GM19324 (cell line): ENCODE data around the gene KCNK1.

ENCODE experiments used
- ATAC-seq: cut with Tn5 transposase; IDR thresholded peaks from one replicate; pipeline ENCODE4 v1.9.1; 2021; ENCODE audit warnings: mild to moderate bottlenecking, moderate library complexity; ENCODE audit not compliant: unreplicated experiment, low FRiP score

KCNK1 gene

DNA sequence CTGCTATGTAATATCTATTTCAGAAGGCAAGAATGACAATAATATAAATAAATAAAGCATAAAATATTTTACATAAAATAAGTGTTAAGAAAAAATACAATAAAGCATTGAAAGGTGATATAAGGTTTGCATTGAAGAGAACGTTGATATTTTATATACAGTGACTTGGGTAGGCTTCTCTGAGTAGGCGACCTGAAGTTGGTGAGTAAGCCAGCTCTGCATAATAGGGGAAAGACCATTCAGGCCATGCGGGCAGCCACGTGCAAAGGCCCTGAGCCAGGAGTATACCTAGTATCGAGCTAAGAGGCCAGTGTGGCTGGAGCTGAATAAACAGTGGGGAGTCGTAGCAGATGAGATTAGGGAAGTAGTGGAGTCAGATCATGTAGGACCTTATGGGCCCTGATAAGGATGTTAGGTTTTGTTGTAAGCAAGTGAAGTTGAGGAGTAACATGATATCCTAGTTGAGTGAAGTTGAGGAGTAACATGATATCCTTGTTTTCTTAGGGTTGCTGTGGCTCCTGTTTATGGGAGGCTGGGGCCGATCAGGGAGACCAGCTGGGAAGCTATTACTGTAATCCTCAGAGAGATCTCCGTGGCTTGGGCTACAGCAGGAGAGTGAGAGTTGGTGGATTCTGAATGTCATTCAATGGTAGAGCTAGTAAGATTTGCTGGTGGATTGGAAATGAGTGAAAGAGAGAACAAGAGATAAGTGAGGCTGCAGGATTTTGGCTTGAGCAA, 22.0 kb downstream of the KCNK1 start:
- ATAC-seq, result no peak

DNA sequence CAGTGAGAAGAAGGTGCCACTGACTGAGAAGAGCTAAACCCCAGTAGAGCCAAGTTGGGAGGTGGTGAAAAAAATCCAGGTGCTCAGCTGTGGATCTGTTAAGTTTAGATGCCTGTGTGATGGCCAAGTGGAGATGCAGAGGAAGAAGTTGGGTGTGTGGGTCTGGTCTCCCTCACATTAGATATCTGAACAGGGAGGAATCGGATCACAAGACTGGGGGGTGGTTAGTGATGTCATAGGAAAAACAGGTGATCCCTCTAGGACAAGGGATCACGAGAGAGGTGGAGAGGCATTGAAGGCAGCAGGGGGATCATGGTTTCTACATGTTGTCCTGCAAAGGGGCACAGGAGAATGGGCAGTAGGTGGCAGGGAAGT, 22.6 kb downstream of the KCNK1 start:
- ATAC-seq, result no peak

DNA sequence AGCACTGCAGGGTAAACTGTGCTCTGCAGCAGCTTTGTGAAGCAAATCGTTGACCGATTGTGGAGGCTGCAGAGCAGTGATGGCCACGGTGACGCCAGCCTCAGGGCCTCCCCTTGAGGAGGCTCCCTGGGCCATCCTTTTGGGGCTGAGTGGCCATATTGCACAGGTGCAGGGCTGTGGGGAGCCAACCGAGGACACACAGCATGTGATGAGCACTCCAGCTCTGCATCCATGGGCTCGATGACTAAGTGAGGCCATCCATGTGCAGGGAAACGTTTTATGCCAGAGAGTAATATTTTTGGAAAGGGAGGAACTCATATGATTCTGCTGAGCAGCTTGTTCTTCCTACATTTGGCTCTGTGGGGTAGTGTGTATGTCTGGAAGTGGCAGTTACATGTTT, 24.6 kb downstream of the KCNK1 start:
- no peak for ATAC-seq

DNA sequence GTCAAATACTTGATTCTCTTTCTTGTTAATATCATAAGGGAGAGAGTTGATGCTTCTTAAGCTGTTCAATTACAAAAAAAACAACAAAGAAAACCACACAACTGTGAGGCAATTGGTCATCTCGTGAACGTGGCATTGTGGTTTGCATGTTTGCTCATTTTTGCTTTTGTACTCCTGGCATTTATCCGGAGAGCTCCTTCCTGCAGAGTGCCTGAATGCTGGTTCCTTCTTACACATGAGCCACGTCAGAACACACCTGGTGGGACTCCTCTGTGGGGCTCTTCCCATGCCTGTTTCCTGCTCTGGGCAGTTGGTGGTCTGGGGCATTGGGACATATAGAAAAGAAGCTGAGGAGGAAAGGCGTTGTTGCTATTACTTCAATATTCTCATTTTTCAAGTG, 25.7 kb downstream of the KCNK1 start:
- no peak for ATAC-seq

DNA sequence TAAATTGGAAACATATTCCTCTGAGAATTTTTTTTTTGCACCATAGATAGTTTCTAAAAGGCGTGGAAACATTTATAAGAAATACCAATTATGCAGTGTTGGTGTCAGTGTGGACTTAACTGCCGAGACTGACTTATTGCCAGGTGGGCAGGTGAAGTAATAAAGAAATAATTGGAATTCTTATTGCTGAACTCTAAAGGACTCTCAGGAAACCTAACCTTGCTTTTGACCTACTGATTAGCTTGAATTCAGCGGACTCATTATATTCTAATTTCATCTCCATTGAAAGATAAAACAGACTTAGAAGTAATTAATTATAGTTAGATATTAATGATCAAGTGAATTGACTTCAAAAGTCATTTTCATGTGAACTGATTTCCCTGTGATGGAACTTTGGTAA, 26.3 kb downstream of the KCNK1 start:
- no peak for ATAC-seq

DNA sequence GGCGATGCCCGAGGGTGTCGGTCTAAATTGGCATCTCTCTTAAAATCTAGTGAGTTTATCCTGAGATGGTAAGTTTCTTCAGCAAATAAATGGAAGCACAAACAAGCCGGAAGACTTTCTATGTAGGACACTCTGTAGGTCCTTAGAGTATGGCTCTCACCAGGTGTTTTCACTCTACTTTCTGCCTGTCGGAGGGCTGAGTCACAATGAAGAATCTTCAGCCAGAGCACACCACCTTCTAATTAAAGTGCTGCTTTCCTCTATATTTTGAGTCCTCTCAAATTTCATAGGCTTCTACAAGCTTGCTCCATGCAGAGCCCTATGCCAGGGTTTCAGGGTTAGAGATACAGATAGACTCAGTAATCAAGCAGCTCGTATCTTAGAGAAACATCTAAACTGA, 27.1 kb downstream of the KCNK1 start:
- no peak for ATAC-seq

DNA sequence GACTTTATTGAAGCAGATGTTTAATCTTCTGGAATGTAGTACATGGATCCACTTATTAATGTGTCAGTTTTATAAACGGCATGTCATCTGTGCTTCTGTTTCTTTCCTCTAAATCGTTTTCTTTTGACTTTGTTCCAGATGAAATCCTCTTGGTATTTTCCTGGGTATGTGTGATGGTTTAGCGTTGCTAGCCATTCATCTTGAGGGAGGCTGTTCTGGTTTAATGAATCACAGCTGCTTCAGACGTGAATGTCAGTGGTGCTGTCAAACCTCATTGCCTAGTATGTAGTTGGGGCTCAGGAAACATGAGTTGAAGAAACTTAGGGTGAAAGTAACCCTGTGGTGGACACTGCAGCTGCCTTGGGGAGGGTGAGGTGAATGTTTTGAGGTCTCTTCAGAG, 33.2 kb downstream of the KCNK1 start:
- ATAC-seq, result no peak

DNA sequence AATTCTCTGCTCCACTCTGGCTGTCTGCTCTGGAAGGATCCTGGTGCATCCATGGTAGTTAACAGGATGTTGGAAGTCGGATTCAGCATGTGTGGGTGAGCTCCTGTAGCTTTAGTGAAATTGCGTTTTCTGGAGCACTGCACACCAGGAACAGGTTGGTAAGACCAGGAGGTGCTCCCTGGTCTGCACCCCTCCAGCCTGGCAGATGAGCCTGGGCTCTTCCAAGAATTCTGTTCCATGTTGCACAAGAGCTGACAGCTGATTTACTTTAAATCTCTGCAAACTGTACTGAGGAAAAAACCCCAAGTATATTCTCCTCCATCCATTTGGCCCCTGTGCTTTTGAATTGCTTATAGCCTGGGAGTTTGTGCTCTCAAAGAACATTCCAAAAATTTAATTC, 33.7 kb downstream of the KCNK1 start:
- no peak for ATAC-seq

DNA sequence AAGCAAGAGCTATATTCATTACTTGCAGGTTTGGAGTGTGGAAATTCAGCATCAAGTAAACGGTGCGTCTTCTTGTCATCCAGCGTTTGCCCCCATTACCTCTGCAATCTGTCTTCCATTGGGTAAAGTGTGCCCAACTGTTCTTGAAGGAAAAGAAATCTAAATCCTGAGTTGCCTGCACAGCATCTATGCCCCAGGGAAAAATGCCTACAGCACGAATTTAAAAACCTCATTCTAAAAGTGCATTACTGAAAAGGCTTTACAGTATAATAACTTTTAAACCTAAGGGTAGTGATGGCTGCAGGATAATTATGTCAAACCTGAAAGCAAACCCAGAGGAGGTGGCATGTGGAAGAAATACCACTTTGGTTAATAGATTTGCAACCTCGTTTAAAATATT, 37.2 kb downstream of the KCNK1 start:
- ATAC-seq, result no peak

DNA sequence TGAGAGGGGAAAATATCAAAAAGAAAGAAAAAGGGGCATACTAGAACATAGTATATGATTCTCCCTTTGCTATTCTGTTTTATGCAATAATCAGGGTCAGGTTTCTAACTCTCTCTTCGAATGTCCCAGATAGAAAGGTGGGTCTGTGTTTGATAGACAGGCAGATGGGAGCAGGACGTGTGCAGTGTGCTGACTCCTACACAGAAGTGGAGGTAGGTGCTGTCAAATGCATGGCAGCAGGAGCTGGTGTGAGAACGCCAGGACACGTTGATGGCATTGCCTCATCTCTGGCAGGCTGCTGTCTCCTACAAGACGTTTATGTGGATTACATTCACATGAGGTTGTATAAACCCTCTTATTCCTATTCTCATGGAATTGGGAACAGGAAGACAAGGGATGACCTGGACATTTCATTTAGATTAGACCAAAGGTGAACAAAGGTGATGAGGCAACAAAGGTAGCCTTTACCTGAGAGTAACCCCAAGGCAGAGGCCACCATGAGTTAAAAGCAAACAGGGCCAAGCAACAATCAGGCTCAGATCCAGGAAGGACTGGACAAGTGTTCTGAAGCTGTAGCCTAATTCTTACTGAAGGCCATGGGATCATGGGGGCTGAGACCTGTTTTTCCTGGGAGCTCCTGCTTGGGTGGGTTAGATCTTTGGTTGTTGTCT, 37.8 kb downstream of the KCNK1 start:
- ATAC-seq, result no peak

DNA sequence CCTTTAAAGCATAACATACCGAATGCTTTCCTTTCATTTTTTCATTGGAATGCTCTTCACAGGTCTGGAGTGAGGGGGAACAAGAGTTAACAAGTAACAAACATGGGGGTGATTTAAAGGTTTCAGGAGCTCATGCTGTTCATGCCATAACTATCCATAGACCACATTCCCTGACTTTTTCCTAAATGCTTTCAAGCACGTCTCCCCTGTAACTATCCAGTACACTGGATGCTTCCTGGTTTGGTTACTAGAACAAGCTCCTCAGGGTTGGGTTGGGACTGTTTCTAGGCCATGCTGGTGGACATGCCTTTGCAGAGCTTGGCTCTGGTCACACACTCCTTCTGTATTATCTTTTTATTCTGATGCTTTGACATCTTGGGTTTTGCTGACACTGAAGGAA, 38.6 kb downstream of the KCNK1 start:
- no peak for ATAC-seq

DNA sequence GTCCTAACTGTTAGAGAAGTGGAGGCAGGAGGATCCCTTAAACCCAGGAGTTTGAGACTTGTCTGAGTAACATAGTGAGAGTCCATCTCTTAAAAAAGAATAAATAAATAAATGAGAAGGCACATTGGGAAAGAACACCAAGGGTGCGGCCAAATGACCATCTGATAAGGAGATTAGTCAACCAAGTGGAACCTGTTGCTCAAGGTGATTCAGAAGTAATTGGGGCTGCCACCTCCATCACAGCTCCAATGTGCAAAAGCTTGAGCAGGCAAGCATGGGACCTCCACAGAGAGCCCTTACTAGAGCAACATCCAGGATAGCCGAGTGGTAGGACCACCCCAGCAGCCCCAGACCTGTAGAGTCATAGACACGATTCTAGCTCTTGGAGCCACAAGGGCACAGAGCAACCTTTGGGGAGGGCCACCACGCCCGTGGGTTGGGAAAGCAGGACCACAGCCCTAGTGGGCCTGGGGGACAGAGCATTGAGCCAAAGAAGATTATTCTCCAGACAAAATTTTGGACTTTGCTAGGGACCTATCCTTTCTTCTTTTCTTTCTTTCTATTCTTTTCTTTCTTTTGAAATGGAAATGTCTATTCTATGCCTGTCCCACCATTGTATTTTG, 40.9 kb downstream of the KCNK1 start:
- ATAC-seq, result no peak

DNA sequence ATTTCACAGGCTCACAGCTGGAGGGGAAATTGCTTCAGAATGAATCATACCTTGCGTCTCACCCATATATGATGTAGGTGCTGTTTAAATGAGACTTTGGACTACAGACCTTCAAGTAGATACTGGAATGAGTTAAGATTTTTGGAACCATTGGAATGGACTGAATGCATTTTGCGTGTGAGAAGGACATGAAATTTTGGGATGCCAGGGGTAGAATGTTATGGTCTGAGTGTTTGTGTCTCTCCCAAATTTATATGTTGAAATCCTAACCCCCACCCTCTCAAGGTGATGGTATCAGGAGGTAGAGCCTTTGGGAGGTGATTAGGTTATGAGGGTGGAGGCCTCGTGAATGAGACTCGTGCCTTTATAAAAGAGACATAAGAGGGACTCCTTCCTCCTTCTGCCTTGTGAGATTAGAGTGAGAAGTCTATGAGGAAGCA, 41.4 kb downstream of the KCNK1 start:
- no peak for ATAC-seq

DNA sequence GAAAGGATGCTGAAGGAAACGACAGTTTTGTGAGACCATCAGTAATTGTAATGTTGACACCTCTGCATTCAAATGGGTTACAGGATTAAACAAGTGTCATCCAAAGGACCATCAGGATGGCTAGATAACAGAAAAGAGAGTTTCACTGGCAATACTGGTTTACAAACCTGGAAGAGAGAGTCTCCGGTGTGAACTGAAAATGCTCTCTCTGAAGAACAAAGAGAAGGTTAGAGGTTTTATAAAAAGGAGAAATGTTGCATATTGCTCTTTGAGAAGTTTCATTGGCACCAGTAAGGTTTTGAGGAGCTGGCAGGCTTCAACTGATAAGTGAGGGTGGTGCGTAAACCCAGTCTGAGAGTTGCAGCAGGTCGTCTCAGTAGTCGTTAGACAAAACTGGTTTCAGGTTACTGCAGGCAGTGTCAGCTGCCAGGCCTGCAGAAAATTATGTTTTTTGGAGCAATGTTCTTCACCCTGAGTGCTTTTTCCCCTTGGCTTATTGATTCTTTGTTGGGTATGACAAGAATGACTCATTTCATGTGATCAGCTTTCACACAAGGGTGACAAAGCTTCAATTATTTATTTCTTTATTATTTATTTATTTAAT, 42.2 kb downstream of the KCNK1 start:
- no peak for ATAC-seq

DNA sequence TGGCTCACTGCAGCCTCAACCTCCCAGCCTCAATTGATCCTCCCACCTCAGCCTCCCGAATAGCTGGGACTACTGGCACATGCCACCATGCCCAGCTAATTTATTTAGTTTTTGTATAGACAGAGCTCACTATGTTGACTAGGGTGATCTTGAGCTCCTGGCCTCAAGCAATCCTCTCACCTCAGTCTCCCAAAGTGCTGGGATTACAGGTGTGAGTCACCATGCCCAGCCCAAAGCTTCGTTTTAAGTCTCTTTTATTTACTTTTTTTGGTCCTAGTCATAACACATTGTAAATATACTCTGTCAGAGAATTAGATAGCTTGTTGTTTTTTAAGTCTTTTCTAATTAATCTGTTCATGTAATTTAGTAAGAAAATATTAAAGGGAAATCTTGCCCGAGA, 42.8 kb downstream of the KCNK1 start:
- no peak for ATAC-seq

DNA sequence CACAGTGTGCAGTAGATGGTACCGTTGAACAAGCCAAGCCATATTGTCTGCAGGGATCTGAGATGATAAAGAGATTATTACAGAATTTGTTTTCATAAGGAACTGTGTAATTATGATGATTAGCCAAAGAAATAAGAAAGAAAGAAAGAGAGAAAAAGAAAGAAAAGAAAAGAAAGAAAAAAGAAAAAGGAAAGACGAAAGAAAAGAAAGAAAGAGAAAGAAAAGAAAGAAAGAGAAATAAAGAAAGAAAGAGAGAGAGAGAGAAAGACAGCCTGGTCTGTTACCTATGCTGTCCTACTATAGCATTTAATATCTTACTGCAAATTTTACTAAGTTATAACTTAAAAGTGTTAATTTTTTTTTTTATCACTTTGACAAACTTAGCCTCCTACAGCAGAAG, 43.6 kb downstream of the KCNK1 start:
- no peak for ATAC-seq

DNA sequence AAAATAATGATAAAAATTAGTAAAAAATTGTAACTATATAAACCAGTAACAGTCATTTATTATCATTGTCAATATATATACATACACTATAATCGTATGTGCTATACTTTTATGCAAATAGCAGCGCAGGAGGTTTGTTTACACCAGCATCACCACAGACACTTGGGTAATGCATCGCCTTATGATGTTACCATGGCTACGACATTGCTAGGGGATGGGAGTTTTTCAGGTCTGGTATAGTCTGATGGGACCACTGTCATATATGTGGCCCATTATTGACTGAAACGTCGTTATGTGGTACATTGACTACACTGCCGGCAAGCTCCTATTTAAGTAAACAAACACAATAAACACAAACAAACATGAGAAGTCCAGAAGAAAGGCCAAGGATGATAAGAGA, 45.6 kb downstream of the KCNK1 start:
- ATAC-seq, result no peak

DNA sequence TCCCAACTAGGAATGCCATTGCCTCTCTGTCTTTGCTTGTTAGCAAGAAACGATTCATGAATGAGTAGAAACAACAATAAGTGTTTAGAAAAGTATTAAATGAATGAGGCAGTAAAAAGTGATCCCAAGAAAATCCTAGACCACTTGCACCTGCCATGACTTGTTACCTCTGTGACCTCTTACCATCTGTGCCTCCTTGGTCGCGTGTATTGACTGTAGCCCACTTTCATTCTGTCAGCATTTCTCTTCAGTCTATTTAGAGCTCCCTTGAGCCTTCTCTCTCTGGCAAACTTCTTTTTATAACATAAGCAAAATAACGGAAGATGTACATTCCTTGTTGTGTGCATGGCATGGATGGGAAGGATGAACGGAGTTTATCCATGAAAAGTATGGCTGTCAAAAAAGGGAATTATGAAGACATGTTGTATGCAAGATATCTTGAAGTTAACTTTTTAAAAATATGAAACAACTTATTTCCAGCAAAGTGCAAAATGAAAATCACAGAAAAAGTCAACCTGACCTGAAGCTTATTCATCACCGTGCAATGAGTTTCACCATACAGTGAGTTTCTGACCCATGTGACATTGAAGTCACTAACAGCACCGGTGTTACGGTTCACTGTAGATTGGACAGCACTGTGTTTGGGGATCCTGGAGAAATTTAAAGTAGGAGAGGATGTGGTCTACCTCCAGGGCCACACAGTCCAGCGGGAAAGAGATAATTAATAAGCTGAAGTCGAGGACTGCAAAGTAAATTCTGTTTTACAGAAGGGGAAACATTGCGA, 47.7 kb downstream of the KCNK1 start:
- ATAC-seq, result no peak

DNA sequence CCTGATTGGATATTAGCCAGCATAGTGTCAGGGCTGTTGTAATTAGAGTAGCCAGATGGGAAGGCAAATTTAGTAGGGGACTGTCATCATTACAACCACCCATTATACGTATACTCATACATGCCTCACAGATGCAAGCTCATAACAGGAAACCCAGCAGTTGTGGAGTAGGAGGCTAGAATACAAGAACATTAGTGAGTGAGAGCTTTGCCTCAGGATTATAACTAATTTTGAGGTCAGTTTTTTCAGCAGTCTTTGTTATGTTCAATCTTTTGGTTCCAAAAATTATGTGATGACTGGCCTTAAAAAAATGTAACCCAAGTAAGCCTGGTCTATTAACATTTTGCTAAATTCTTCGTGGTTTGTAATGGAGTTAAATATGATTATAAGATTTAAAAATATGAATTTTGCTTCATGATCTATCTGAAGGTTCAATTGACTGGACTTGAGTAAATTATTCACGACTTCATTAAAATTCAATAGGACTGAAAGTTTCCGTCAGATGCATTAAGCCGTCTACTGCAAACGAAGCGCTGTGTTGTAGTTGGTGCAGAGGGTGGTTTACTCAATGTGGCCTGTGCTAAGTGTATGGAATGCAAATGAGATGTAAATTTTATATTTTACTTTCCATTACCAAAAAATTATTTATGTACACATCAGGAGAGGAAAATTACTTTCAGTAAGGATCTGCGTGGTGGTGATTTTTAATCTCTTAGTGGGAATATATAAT, 48.8 kb downstream of the KCNK1 start:
- no peak for ATAC-seq

DNA sequence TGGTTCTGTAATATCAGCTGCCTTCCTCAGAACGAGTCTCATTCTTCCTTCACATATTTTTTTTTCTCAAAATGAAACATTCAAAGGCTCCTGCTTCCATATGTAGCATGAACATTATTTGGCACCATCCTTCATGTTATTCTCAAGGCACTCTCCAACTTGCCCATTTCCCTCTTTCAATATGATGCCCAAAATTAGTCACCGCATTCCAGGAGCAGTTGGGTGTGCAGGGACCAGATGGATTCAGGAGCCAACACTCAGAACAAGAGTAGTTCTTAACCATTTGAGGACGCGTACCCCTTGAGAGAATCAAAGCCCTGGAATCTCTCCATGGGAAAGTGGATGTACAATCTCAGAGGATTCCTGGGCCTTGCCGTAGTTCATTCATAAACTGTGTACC, 50.3 kb downstream of the KCNK1 start:
- ATAC-seq, result no peak
